Peyer's patch (tissue), 4 donors: ENCODE measurements around the gene FIGN. TPM values are rescaled to one million over a fixed set of nuclear protein-coding genes. Genes with fewer than 3 reads are reported as not detected.

Experiments
- DNase-seq, 3 donors: peaks; one replicate each; pipeline ENCODE4 v3.0.0-alpha.2; 2017 to 2019
- H3K27ac ChIP-seq, 4 donors: fragments of 200-600 bp; sonication (generic); one replicate each; pipeline ENCODE4 v1.5.1; 2016 to 2019
- H3K27me3 ChIP-seq, 2 donors: fragments of 200-600 bp; sonication (generic); one replicate each; pipeline ENCODE4 v1.5.1; 2019
- H3K36me3 ChIP-seq, 3 donors: fragments of 200-600 bp; sonication (generic); one replicate each; pipeline ENCODE4 v1.5.1; 2016 to 2019
- H3K4me1 ChIP-seq, 4 donors: fragments of 200-600 bp; sonication (generic); one replicate each; pipeline ENCODE4 v1.5.1; 2016 to 2019
- H3K4me3 ChIP-seq, 4 donors: fragments of 200-600 bp; sonication (generic); 1 replicate in 3 of 4; 2 replicates in 1 of 4; pipeline ENCODE4 v1.5.1; 2016 to 2019; ENCODE audit warnings: mild to moderate bottlenecking in 1 of 4
- H3K9me3 ChIP-seq, 4 donors: fragments of 200-600 bp; sonication (generic); one replicate each; pipeline ENCODE4 v1.5.1; 2016 to 2019; ENCODE audit warnings: mild to moderate bottlenecking in 1 of 4
- CTCF ChIP-seq, 6 experiments: fragments of 450-650 bp in 4 of 6; fragments of 200-600 bp in 2 of 6; sonication (generic) in 1 of 6; IDR thresholded peaks; one replicate each; pipeline ENCODE4 v1.5.1; 2017 to 2019; ENCODE audit warnings: antibody characterized with exemption in 6 of 6, mild to moderate bottlenecking in 3 of 6, moderate library complexity in 1 of 6
- POLR2A ChIP-seq, 2 donors: fragments of 450-650 bp; IDR thresholded peaks; one replicate each; pipeline ENCODE4 v1.5.1; 2017; ENCODE audit warnings: antibody characterized with exemption in 2 of 2, mild to moderate bottlenecking in 2 of 2, moderate library complexity in 2 of 2
- total RNA-seq, 4 donors: library from RNA; depleted of rRNA; stranded (reverse); fragments of >200 nt; gene quantifications; one replicate each; pipeline ENCODE4 v1.1.0, GENCODE V29; 2016

Gene FIGN
- total RNA-seq, 4 donors from 2014 or later, result 0.53 to 8.3 (median 0.95) TPM

GRCh38 chr2:163551616-163552373 is 184.0 kb downstream of the FIGN start:
- H3K4me3 ChIP-seq, result no peak overlapping the region
- H3K27ac ChIP-seq, result no peak overlapping the region
- no peaks in the 10 kb centered on the region for H3K27me3 ChIP-seq
- H3K9me3 ChIP-seq, result no peaks in the 10 kb centered on the region
- no peaks in the 10 kb centered on the region for H3K4me1 ChIP-seq
- DNase-seq, result no peak
- TF ChIP-seq POLR2A (IDR thresholded peaks at IDR 0.05) (no peak), CTCF (IDR thresholded peaks at IDR 0.05) (no peak)
- H3K36me3 ChIP-seq, result no peaks in the 10 kb centered on the region

GRCh38 chr2:163548970-163549369 is 186.8 kb downstream of the FIGN start:
- Histone ChIP-seq H3K27me3 (no peaks in the 10 kb centered on the region), H3K9me3 (no peaks in the 10 kb centered on the region), H3K4me1 (no peaks in the 10 kb centered on the region), H3K27ac (no peak overlapping the region), H3K36me3 (no peaks in the 10 kb centered on the region), H3K4me3 (no peak overlapping the region)
- no peak for DNase-seq
- no peak for TF ChIP-seq CTCF (IDR thresholded peaks at IDR 0.05)
- no peak for TF ChIP-seq POLR2A (IDR thresholded peaks at IDR 0.05)
